Smooth muscle cell (in vitro differentiated cells): Measurements from ENCODE around the gene HDLBP. TPM values are rescaled to one million over a fixed set of nuclear protein-coding genes. Genes with fewer than 3 reads are reported as not detected.
A peak's percentile ranks its signal among the peaks of the same experiment; 100 is the strongest.
"Not testable (repeated sequence)": the region's sequence is repeated elsewhere in the genome, so short reads cannot be mapped to it uniquely, and the experiment has no call there.

Experiments used
- DNase-seq: peaks from one replicate; lab custom pipeline; 2025; ENCODE audit not compliant: unreplicated experiment; lab: John Stamatoyannopoulos, UW
- H2AFZ ChIP-seq: fragments of 200-600 bp; sonication (generic); 2 replicates; pipeline ENCODE4 v1.6.0; 2016; ENCODE audit warnings: antibody characterized with exemption, low read depth, mild to moderate bottlenecking
- H3F3A ChIP-seq: fragments of 200-600 bp; sonication (generic); 2 replicates; pipeline ENCODE4 v1.6.0; 2017; ENCODE audit warnings: antibody characterized with exemption, low read depth
- H3K27ac ChIP-seq: fragments of 200-600 bp; sonication (generic); 2 replicates; pipeline ENCODE4 v1.5.1; 2016; ENCODE audit warnings: low read depth, mild to moderate bottlenecking
- H3K27me3 ChIP-seq: fragments of 200-600 bp; sonication (generic); 2 replicates; pipeline ENCODE4 v1.6.1; 2016; ENCODE audit warnings: low read depth, mild to moderate bottlenecking
- H3K36me3 ChIP-seq: fragments of 200-600 bp; sonication (generic); 2 replicates; pipeline ENCODE4 v1.5.1; 2016; ENCODE audit warnings: low read depth
- H3K4me1 ChIP-seq: fragments of 200-600 bp; sonication (generic); 2 replicates; pipeline ENCODE4 v1.5.1; 2016; ENCODE audit warnings: low read depth
- H3K4me2 ChIP-seq: fragments of 200-600 bp; sonication (generic); 2 replicates; pipeline ENCODE4 v1.6.0; 2016; ENCODE audit warnings: mild to moderate bottlenecking
- H3K4me3 ChIP-seq: fragments of 200-600 bp; sonication (generic); 2 replicates; pipeline ENCODE4 v1.5.1; 2016; ENCODE audit warnings: mild to moderate bottlenecking
- H3K79me2 ChIP-seq: fragments of 200-600 bp; sonication (generic); 2 replicates; pipeline ENCODE4 v1.6.0; 2016; ENCODE audit warnings: low read depth, mild to moderate bottlenecking
- H3K9ac ChIP-seq: fragments of 200-600 bp; sonication (generic); 2 replicates; pipeline ENCODE4 v1.6.0; 2016; ENCODE audit warnings: low read depth
- H3K9me3 ChIP-seq: fragments of 200-600 bp; sonication (generic); replicated peaks from 2 replicates; pipeline ENCODE4 v1.5.1; 2016; ENCODE audit warnings: low read depth
- H4K20me1 ChIP-seq: fragments of 200-600 bp; sonication (generic); 2 replicates; pipeline ENCODE4 v1.6.0; 2016; ENCODE audit warnings: low read depth
- CTCF ChIP-seq: fragments of 200-600 bp; sonication (generic); IDR thresholded peaks from 2 replicates; pipeline ENCODE4 v1.5.1; 2017; ENCODE audit warnings: borderline replicate concordance, mild to moderate bottlenecking, antibody characterized with exemption; ENCODE audit not compliant: insufficient read depth, poor library complexity, severe bottlenecking
- WGBS: methylation state at CpG from one replicate; pipeline ENCODE4 v1.1.7; 2016; ENCODE audit warnings: low lambda C conversion rate; 5-methylcytosine and 5-hydroxymethylcytosine counted together
- polyA plus RNA-seq: library from polyadenylated mRNA; unstranded; fragments of >200 nt; fragmentation: Nextera tagmentation; extraction: Ambion mirVana; gene quantifications from 2 replicates; pipeline ENCODE4 v1.2.1, GENCODE V29; 2016
- total RNA-seq: library from RNA; depleted of rRNA; stranded (reverse); fragments of >200 nt; gene quantifications from 2 replicates; pipeline ENCODE4 v1.2.3, GENCODE V29; 2014

Gene HDLBP
- total and polyA plus RNA-seq, 2 experiments from 2014 or later: 504 to 545 TPM

- Histone ChIP-seq H3K4me2 (no peak overlapping the region), H3K4me3 (no peak overlapping the region), H3K27me3 (no peaks in the 10 kb centered on the region), H3K79me2 (peaks cover 93% of the 10 kb centered on the region), H4K20me1 (peaks cover 98% of the 10 kb centered on the region), H3K36me3 (no peaks in the 10 kb centered on the region), H3K9me3 (no peaks in the 10 kb centered on the region), H3K27ac (peak overlapping the region; percentile 28), H3K9ac (no peak overlapping the region), H3K4me1 (peaks cover 3% of the 10 kb centered on the region), H3F3A (peaks cover 30% of the 10 kb centered on the region), H2AFZ (no peak overlapping the region)
- no peak for TF ChIP-seq CTCF
- WGBS: 71% methylated on average over 5 of the region's 5 CpGs
- DNase-seq: no peak
Observed at GRCh38 chr2:241282555-241282954, 32.9 kb downstream of the HDLBP start.

GRCh38 chr2:241280291-241280690 is 35.2 kb downstream of the HDLBP start:
- Histone ChIP-seq H3K9me3 (no peaks in the 10 kb centered on the region), H3K4me2 (peak overlapping the region; percentile 80), H3K27me3 (no peaks in the 10 kb centered on the region), H3K4me3 (no peak overlapping the region), H3K79me2 (peaks cover 94% of the 10 kb centered on the region), H3F3A (peaks cover 30% of the 10 kb centered on the region), H3K36me3 (no peaks in the 10 kb centered on the region), H4K20me1 (peaks cover 90% of the 10 kb centered on the region), H2AFZ (no peak overlapping the region), H3K4me1 (peaks cover 3% of the 10 kb centered on the region), H3K9ac (no peak overlapping the region), H3K27ac (peak overlapping the region; percentile 73)
- no peak for DNase-seq
- 95% methylated on average over 4 of the region's 4 CpGs for WGBS
- no peak for TF ChIP-seq CTCF

- no peak overlapping the region for H3K4me3 ChIP-seq
- peaks cover 30% of the 10 kb centered on the region for H3F3A ChIP-seq
- peak overlapping the region; percentile 80 for H3K4me2 ChIP-seq
- no peak overlapping the region for H3K9ac ChIP-seq
- peaks cover 94% of the 10 kb centered on the region for H3K79me2 ChIP-seq
- no peak for TF ChIP-seq CTCF
- H3K36me3 ChIP-seq: no peaks in the 10 kb centered on the region
- H2AFZ ChIP-seq: no peak overlapping the region
- no peak for DNase-seq
- H3K27ac ChIP-seq: peak overlapping the region; percentile 73
- H3K27me3 ChIP-seq: no peaks in the 10 kb centered on the region
- 87% methylated on average over 3 of the region's 3 CpGs for WGBS
- peaks cover 3% of the 10 kb centered on the region for H3K4me1 ChIP-seq
- H4K20me1 ChIP-seq: peaks cover 85% of the 10 kb centered on the region
- H3K9me3 ChIP-seq: no peaks in the 10 kb centered on the region
Observed at GRCh38 chr2:241279828-241280227, 35.6 kb downstream of the HDLBP start.

GRCh38 chr2:241279413-241279812 is 36.1 kb downstream of the HDLBP start:
- Histone ChIP-seq H3K79me2 (peaks cover 93% of the 10 kb centered on the region), H3K9ac (no peak overlapping the region), H3K27ac (peak overlapping the region; percentile 73), H4K20me1 (peaks cover 85% of the 10 kb centered on the region), H2AFZ (no peak overlapping the region), H3K36me3 (no peaks in the 10 kb centered on the region), H3F3A (peaks cover 28% of the 10 kb centered on the region), H3K4me2 (peak overlapping the region; percentile 80), H3K4me3 (no peak overlapping the region), H3K4me1 (peaks cover 3% of the 10 kb centered on the region), H3K9me3 (no peaks in the 10 kb centered on the region), H3K27me3 (no peaks in the 10 kb centered on the region)
- DNase-seq: no peak
- 10% methylated on average over 8 of the region's 8 CpGs for WGBS
- TF ChIP-seq CTCF: no peak

GRCh38 chr2:241278306-241278705 is 37.2 kb downstream of the HDLBP start:
- peak overlapping the region; percentile 73 for H3K27ac ChIP-seq
- WGBS: over 99% methylated on average over 7 of the region's 7 CpGs

More at GRCh38 chr2:241278306-241278705, 37.2 kb downstream of the HDLBP start:
- H3K4me2 ChIP-seq, H3K4me1 ChIP-seq, H3K27me3 ChIP-seq, H3K9me3 ChIP-seq, DNase-seq, H3K36me3 ChIP-seq, H3K4me3 ChIP-seq, H3K9ac ChIP-seq, H2AFZ ChIP-seq: not testable (repeated sequence)
- Histone ChIP-seq H3K79me2 (peaks cover 91% of the 10 kb centered on the region), H3F3A (peaks cover 27% of the 10 kb centered on the region), H4K20me1 (peaks cover 82% of the 10 kb centered on the region)
